ENCODE data around the gene UBQLN4.

UBQLN4 gene

GRCh38 chr1:156019946-156020292, 33.7 kb downstream of the UBQLN4 start:
- Histone ChIP-seq H3K27me3 (replicated peaks; ENCODE audit: control insufficient read depth, insufficient read depth, low read length) (no peaks in the 10 kb centered on the region), H3K4me3 (replicated peaks; ENCODE audit: low read depth, low read length) (peak overlapping the region; percentile 73), H3K36me3 (ENCODE audit: control insufficient read depth, insufficient read depth, low read length) (peaks cover 3% of the 10 kb centered on the region)
- DNase-seq (ENCODE audit: extremely low read depth, insufficient read length) = no peak
- TF ChIP-seq, protein P1, sequence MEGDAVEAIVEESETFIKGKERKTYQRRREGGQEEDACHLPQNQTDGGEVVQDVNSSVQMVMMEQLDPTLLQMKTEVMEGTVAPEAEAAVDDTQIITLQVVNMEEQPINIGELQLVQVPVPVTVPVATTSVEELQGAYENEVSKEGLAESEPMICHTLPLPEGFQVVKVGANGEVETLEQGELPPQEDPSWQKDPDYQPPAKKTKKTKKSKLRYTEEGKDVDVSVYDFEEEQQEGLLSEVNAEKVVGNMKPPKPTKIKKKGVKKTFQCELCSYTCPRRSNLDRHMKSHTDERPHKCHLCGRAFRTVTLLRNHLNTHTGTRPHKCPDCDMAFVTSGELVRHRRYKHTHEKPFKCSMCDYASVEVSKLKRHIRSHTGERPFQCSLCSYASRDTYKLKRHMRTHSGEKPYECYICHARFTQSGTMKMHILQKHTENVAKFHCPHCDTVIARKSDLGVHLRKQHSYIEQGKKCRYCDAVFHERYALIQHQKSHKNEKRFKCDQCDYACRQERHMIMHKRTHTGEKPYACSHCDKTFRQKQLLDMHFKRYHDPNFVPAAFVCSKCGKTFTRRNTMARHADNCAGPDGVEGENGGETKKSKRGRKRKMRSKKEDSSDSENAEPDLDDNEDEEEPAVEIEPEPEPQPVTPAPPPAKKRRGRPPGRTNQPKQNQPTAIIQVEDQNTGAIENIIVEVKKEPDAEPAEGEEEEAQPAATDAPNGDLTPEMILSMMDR (IDR thresholded peaks at IDR 0.05; ENCODE audit: insufficient read depth, low read length, poor library complexity, severe bottlenecking) = no peak

DNA sequence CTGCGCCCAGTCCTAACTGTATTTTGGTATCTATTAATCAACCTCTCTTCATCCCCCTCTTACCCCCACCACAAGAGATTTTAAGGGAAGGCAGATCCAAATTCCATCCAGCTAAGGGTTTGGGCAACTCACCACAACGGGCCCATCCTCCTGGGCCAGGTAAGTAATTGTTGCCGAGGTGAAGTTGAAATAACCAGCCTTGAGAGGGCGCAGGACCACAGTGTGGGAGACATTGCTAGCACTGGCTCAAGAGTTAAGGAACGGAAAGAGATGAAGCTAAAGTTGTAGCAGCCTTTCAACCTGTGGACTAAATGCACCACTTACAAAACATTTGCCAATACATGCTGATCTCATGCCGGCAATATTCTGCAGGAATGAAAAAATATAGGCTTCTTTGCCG, 38.8 kb downstream of the UBQLN4 start:
- H3K4me3 ChIP-seq (replicated peaks; ENCODE audit: low read depth, low read length) = no peak overlapping the region
- H3K27me3 ChIP-seq (replicated peaks; ENCODE audit: control insufficient read depth, insufficient read depth, low read length) = no peaks in the 10 kb centered on the region
- TF ChIP-seq, protein P1 (IDR thresholded peaks at IDR 0.05; ENCODE audit: insufficient read depth, low read length, poor library complexity, severe bottlenecking) = no peak
- H3K36me3 ChIP-seq (ENCODE audit: control insufficient read depth, insufficient read depth, low read length) = peaks cover 20% of the 10 kb centered on the region
- no peak for DNase-seq (ENCODE audit: extremely low read depth, insufficient read length)

DNA sequence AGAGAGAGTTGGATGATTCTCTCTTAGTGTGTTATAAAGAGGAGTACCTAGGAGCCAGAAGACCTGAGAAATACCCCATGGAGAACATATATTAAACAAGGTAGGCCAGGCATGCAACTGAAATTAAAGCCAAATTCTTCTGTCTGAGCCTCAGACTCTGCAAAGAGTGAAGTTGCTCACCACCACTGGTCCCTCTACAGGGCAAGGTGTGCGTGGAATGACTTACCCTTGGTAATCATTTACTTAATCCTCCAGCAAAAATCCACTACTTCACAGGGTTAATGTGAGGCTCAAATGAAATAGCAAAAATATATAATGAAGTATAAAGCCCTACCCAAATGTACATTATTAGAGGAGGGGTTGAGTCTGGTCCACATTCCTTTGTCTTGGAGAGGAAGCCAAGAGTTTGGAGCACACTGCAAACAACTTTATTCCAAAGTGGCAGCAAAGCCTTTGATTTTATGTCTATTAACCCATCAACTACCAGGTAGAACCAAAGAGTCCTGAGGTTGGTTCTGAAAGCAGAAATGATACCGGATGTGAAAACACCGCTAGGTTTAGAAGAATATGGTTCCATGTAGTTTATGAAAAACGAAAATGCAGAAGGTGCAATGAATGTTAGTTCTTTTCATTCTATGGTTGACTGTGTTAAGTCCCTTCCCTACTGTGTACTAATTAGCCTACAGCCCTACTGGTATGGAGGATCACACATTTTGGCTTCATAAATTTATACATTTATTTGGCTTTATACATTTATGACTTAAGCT, 41.4 kb downstream of the UBQLN4 start:
- TF ChIP-seq, protein P1 (IDR thresholded peaks at IDR 0.05; ENCODE audit: insufficient read depth, low read length, poor library complexity, severe bottlenecking) = no peak
- H3K36me3 ChIP-seq (ENCODE audit: control insufficient read depth, insufficient read depth, low read length) = peaks cover 24% of the 10 kb centered on the region

DNA sequence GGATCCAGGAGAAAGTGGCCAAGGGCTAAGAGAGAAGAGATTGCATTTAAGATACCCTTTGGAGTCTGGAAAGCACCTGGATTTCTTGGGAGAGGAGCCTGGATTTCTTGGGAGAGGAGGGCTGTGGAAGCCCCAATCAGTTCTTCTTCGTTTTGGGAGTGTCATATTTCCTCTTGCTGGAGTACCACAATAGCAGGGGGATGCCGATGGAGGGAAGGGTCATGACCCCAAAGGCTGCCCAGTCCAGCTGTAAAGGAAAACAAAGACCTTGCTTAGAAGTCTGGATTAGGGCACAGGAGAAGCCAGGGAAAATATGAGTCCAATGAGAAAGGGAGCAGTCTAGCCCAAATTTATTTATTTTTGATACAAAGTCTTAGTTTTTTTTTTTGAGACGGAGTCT, 44.2 kb downstream of the UBQLN4 start:
- no peaks in the 10 kb centered on the region for H3K27me3 ChIP-seq (replicated peaks; ENCODE audit: control insufficient read depth, insufficient read depth, low read length)
- no peak for DNase-seq (ENCODE audit: extremely low read depth, insufficient read length)
- H3K36me3 ChIP-seq (ENCODE audit: control insufficient read depth, insufficient read depth, low read length) = peaks cover 20% of the 10 kb centered on the region
- TF ChIP-seq, protein P1 (IDR thresholded peaks at IDR 0.05; ENCODE audit: insufficient read depth, low read length, poor library complexity, severe bottlenecking) = no peak
- no peak overlapping the region for H3K4me3 ChIP-seq (replicated peaks; ENCODE audit: low read depth, low read length)

More for the DNA sequence above, 41.4 kb downstream of the UBQLN4 start:
- no peaks in the 10 kb centered on the region for H3K27me3 ChIP-seq (replicated peaks; ENCODE audit: control insufficient read depth, insufficient read depth, low read length)
- DNase-seq (ENCODE audit: extremely low read depth, insufficient read length) = peak; percentile 55
- no peak overlapping the region for H3K4me3 ChIP-seq (replicated peaks; ENCODE audit: low read depth, low read length)

DNA sequence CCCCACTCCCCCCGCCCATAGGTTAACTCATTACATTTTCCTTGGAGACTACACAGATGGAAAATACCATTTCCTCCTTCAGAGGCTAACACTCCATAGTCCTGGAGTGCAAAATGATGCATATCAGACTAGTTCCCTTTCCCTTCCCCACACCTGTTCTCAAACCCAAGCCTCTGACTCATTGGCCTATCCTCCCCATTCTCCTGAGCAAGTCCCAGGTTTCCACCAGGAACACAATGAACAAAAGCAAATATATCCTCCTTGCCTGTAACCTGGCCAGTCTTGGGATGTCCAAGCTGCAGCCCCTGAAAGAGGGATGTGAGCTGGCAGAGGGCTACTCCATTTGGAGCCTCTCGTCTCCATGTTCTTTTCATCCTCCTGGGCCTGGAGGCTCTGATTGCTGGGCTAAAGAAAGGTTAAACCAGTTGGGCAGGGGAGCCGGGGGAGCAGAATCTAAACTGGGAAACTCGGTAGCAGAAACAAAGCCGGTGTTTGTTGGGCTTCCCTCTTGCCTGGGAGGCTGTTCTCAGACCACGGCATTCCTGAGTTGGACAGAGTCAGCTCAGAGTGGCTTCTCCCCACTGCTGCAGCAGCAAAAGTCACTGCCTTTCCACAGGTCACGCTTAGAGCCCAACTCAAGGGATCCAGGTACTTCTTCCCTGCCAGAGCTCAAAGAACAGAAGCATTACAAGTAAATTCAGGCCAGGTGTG, 46.8 kb downstream of the UBQLN4 start:
- DNase-seq (ENCODE audit: extremely low read depth, insufficient read length) = no peak
- Histone ChIP-seq H3K4me3 (replicated peaks; ENCODE audit: low read depth, low read length) (no peak overlapping the region), H3K36me3 (ENCODE audit: control insufficient read depth, insufficient read depth, low read length) (peaks cover 17% of the 10 kb centered on the region), H3K27me3 (replicated peaks; ENCODE audit: control insufficient read depth, insufficient read depth, low read length) (no peaks in the 10 kb centered on the region)
- TF ChIP-seq, protein P1 (IDR thresholded peaks at IDR 0.05; ENCODE audit: insufficient read depth, low read length, poor library complexity, severe bottlenecking) = no peak

Measured in GM06990 (cell line).